ENCODE data around the gene BDNF.

DNA sequence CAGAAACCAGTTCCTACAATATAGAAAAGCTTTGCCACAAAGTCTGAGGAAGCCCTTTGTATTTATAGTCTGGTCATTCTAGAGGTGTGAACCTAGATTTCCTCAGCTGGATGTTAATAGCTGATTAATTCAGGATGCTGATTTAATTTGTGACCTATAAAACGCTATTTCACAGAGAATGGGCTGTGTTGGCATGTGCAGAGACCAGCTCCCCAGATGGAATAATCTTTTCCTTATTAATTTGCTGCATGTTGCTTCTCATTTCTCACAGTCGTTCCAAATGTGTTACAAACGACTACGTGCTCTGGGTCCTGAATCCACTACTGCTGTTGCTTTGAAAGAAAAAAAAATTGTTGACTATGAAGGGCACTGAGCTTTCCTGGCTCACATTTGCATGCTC is 49.3 kb downstream of the BDNF start:
- TF ChIP-seq NANOG (IDR thresholded peaks at IDR 0.05; ENCODE audit: insufficient read depth, low read depth, low read length, poor library complexity, severe bottlenecking) (no peak), BACH1 (IDR thresholded peaks at IDR 0.05; ENCODE audit: low read length) (no peak), EP300 (IDR thresholded peaks at IDR 0.05; ENCODE audit: borderline replicate concordance in 1 of 2, low read depth in 2 of 2, low read length in 2 of 2) (no peak), GABPA (IDR thresholded peaks at IDR 0.05; ENCODE audit: borderline replicate concordance, insufficient read depth, low read length) (no peak), TCF12 (IDR thresholded peaks at IDR 0.05; ENCODE audit: low read depth, low read length) (no peak), TAF1 (IDR thresholded peaks at IDR 0.05; ENCODE audit: low read depth, low read length) (no peak), RXRA (IDR thresholded peaks at IDR 0.05; ENCODE audit: insufficient read depth, low read depth, low read length) (no peak), EZH2 (IDR thresholded peaks at IDR 0.05; ENCODE audit: low read depth, low read length, severe bottlenecking) (no peak), POLR2AphosphoS5 (IDR thresholded peaks at IDR 0.05; ENCODE audit: low read depth, low read length) (no peak), POLR2A (IDR thresholded peaks at IDR 0.05; ENCODE audit: control extremely low read depth in 1 of 2, low read depth in 2 of 2, low read length in 2 of 2) (no peak), YY1 (IDR thresholded peaks at IDR 0.05; ENCODE audit: low read depth, low read length) (no peak)
- TF ChIP-seq, protein P1, sequence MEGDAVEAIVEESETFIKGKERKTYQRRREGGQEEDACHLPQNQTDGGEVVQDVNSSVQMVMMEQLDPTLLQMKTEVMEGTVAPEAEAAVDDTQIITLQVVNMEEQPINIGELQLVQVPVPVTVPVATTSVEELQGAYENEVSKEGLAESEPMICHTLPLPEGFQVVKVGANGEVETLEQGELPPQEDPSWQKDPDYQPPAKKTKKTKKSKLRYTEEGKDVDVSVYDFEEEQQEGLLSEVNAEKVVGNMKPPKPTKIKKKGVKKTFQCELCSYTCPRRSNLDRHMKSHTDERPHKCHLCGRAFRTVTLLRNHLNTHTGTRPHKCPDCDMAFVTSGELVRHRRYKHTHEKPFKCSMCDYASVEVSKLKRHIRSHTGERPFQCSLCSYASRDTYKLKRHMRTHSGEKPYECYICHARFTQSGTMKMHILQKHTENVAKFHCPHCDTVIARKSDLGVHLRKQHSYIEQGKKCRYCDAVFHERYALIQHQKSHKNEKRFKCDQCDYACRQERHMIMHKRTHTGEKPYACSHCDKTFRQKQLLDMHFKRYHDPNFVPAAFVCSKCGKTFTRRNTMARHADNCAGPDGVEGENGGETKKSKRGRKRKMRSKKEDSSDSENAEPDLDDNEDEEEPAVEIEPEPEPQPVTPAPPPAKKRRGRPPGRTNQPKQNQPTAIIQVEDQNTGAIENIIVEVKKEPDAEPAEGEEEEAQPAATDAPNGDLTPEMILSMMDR (IDR thresholded peaks at IDR 0.05; ENCODE audit: control extremely low read depth in 1 of 3, insufficient read depth in 1 of 3, low read depth in 1 of 3, low read length in 3 of 3): no peak
